ENCODE data around the gene AGTRAP.

- TF ChIP-seq CTCF (conservative IDR thresholded peaks at IDR 0.05 in 1 of 2, IDR thresholded peaks at IDR 0.05 in 1 of 2; ENCODE audit: low read depth in 1 of 2, low read length in 2 of 2) (no peak), EZH2 (IDR thresholded peaks at IDR 0.05; ENCODE audit: low read length, missing control alignments) (no peak)
Observed at GRCh38 chr1:11767922-11768704, 32.2 kb downstream of the AGTRAP start.

Measured in fibroblast of lung (primary cell).